HG02870 (cell line): Measurements from ENCODE around the gene SIGLEC1.

Source experiments
- ATAC-seq: cut with Tn5 transposase; IDR thresholded peaks from one replicate; pipeline ENCODE4 v1.9.1; 2021; ENCODE audit warnings: mild to moderate bottlenecking, moderate library complexity; ENCODE audit not compliant: unreplicated experiment

SIGLEC1 gene

GRCh38 chr20:3702611-3703391, 9.6 kb downstream of the SIGLEC1 start:
- ATAC-seq = no peak

- no peak for ATAC-seq
Measured at GRCh38 chr20:3701061-3701998, 11.1 kb downstream of the SIGLEC1 start.

- ATAC-seq = no peak
Measured at GRCh38 chr20:3699037-3699436, 13.4 kb downstream of the SIGLEC1 start.

- ATAC-seq = no peak
Measured at GRCh38 chr20:3698591-3699001, 13.8 kb downstream of the SIGLEC1 start.

- no peak for ATAC-seq
Measured at GRCh38 chr20:3697588-3698305, 14.7 kb downstream of the SIGLEC1 start.

- no peak for ATAC-seq
Measured at GRCh38 chr20:3696745-3697587, 15.4 kb downstream of the SIGLEC1 start.

GRCh38 chr20:3696200-3696599, 16.2 kb downstream of the SIGLEC1 start:
- no peak for ATAC-seq

- ATAC-seq = no peak
Measured at GRCh38 chr20:3694864-3695263, 17.5 kb downstream of the SIGLEC1 start.

- no peak for ATAC-seq
Measured at GRCh38 chr20:3693376-3693775, 19.0 kb downstream of the SIGLEC1 start.

- ATAC-seq = no peak
Measured at GRCh38 chr20:3692706-3693294, 19.6 kb downstream of the SIGLEC1 start.

GRCh38 chr20:3691897-3692296, 20.5 kb downstream of the SIGLEC1 start:
- no peak for ATAC-seq

GRCh38 chr20:3691306-3691705, 21.1 kb downstream of the SIGLEC1 start:
- no peak for ATAC-seq

GRCh38 chr20:3690413-3690812, 22.0 kb downstream of the SIGLEC1 start:
- no peak for ATAC-seq

GRCh38 chr20:3689978-3690377, 22.4 kb downstream of the SIGLEC1 start:
- ATAC-seq = no peak

GRCh38 chr20:3687655-3688054, 24.7 kb downstream of the SIGLEC1 start:
- ATAC-seq = no peak

- ATAC-seq = no peak
Measured at GRCh38 chr20:3686867-3687321, 25.5 kb downstream of the SIGLEC1 start.

GRCh38 chr20:3686421-3686820, 26.0 kb downstream of the SIGLEC1 start:
- ATAC-seq = no peak

GRCh38 chr20:3685341-3685740, 27.1 kb downstream of the SIGLEC1 start:
- ATAC-seq = no peak

GRCh38 chr20:3681931-3682781, 30.2 kb downstream of the SIGLEC1 start, which contains the start of gene ADAM33:
Gene ADAM33 (minus strand): TSS chr20:3682010. CDS start chr20:3682004, 6 bp downstream.
- ATAC-seq = no peak
